ENCODE measurements around the gene CRYGD. TPM values are rescaled to one million over a fixed set of nuclear protein-coding genes. Genes with fewer than 3 reads are reported as not detected.
"Not testable (repeated sequence)": the region's sequence is repeated elsewhere in the genome, so short reads cannot be mapped to it uniquely, and the experiment has no call there.

The CRYGD gene
- not detected for total RNA-seq

GRCh38 chr2:208124013-208124715 is at the start of gene CRYGD:
TSS of gene CRYGD (minus strand) at chr2:208124524. CDS start at chr2:208124473, 51 bp downstream.
- CTCF ChIA-PET; DNase-seq; H3K4me3 Mint-ChIP-seq; H3K9me3 Mint-ChIP-seq; intact Hi-C loops (cut with micrococcal nuclease); H3K4me1 Mint-ChIP-seq (ENCODE audit: low read depth); H3K36me3 Mint-ChIP-seq; POLR2A ChIA-PET; H3K27ac Mint-ChIP-seq: not testable (repeated sequence)
- peaks cover 25% of the 10 kb centered on the region for H3K27me3 Mint-ChIP-seq

- H3K4me1 Mint-ChIP-seq (ENCODE audit: low read depth): no peaks in the 10 kb centered on the region
- no peaks in the 10 kb centered on the region for H3K9me3 Mint-ChIP-seq
- no peak overlapping the region for H3K4me3 Mint-ChIP-seq
- CTCF ChIA-PET: no interaction called here
- no peaks in the 10 kb centered on the region for H3K36me3 Mint-ChIP-seq
- intact Hi-C loops (cut with micrococcal nuclease): no loop called here
- POLR2A ChIA-PET: no interaction called here
- H3K27me3 Mint-ChIP-seq: peaks cover 8% of the 10 kb centered on the region
- no peak overlapping the region for H3K27ac Mint-ChIP-seq
- no peak for DNase-seq
Observed at GRCh38 chr2:208172125-208172524, 47.8 kb upstream of the CRYGD start.

GRCh38 chr2:208164951-208165755 is 40.8 kb upstream of the CRYGD start:
- no peaks in the 10 kb centered on the region for H3K9me3 Mint-ChIP-seq
- no peak overlapping the region for H3K27ac Mint-ChIP-seq
- H3K36me3 Mint-ChIP-seq: no peaks in the 10 kb centered on the region
- H3K27me3 Mint-ChIP-seq: peaks cover 11% of the 10 kb centered on the region
- CTCF ChIA-PET: interaction anchor here (0.6 to 2.4 kb wide), 2 partner anchors 10 to 824 kb away, joined by 3 to 10 read pairs; no protein-coding TSS in a partner anchor
- no peak for DNase-seq
- POLR2A ChIA-PET: no interaction called here
- intact Hi-C loops (cut with micrococcal nuclease): no loop called here
- H3K4me3 Mint-ChIP-seq: no peak overlapping the region
- no peaks in the 10 kb centered on the region for H3K4me1 Mint-ChIP-seq (ENCODE audit: low read depth)

- no peak for DNase-seq
- no peak within 1 kb of the TSS for H3K27ac Mint-ChIP-seq
- H3K9me3 Mint-ChIP-seq: no peaks in the 10 kb centered on the region
- H3K27me3 Mint-ChIP-seq: peaks cover 11% of the 10 kb centered on the region
- ChIA-PET POLR2A (no interaction called here), CTCF (interaction anchor here (2.4 kb wide), 1 partner anchor 12 kb away, joined by 10 read pairs; no protein-coding TSS in a partner anchor)
- H3K4me1 Mint-ChIP-seq (ENCODE audit: low read depth): no peaks in the 10 kb centered on the region
- H3K36me3 Mint-ChIP-seq: no peaks in the 10 kb centered on the region
- H3K4me3 Mint-ChIP-seq: no peak within 1 kb of the TSS
- intact Hi-C loops (cut with micrococcal nuclease): no loop called here
Observed at GRCh38 chr2:208163489-208163888, 39.2 kb upstream of the CRYGD start, which contains the start of gene CRYGA. TSS of gene CRYGA (minus strand) at chr2:208163589. CDS start at chr2:208163556, 33 bp downstream.

GRCh38 chr2:208156439-208156838 is 32.1 kb upstream of the CRYGD start:
- H3K9me3 Mint-ChIP-seq: peaks cover 6% of the 10 kb centered on the region
- H3K36me3 Mint-ChIP-seq: no peaks in the 10 kb centered on the region
- no peak for DNase-seq
- H3K27ac Mint-ChIP-seq: no peak overlapping the region
- peaks cover 2% of the 10 kb centered on the region for H3K27me3 Mint-ChIP-seq
- ChIA-PET CTCF (interaction anchor here (1.1 to 2.0 kb wide), 2 partner anchors 8 to 19 kb away, joined by 5 read pairs; no protein-coding TSS in a partner anchor), POLR2A (no interaction called here)
- intact Hi-C loops (cut with micrococcal nuclease): no loop called here
- H3K4me1 Mint-ChIP-seq (ENCODE audit: low read depth): no peaks in the 10 kb centered on the region
- H3K4me3 Mint-ChIP-seq: no peak overlapping the region

GRCh38 chr2:208153156-208153555 is 28.8 kb upstream of the CRYGD start:
- peaks cover 11% of the 10 kb centered on the region for H3K9me3 Mint-ChIP-seq
- no peak overlapping the region for H3K4me3 Mint-ChIP-seq
- no peaks in the 10 kb centered on the region for H3K36me3 Mint-ChIP-seq
- intact Hi-C loops (cut with micrococcal nuclease): no loop called here
- no peak for DNase-seq
- H3K4me1 Mint-ChIP-seq (ENCODE audit: low read depth): no peaks in the 10 kb centered on the region
- no peak overlapping the region for H3K27ac Mint-ChIP-seq
- ChIA-PET CTCF (interaction anchor here (1.3 kb wide), 1 partner anchor 23 kb away, joined by 4 read pairs; no protein-coding TSS in a partner anchor), POLR2A (no interaction called here)
- H3K27me3 Mint-ChIP-seq: peaks cover 5% of the 10 kb centered on the region

GRCh38 chr2:208150956-208151355 is 26.6 kb upstream of the CRYGD start:
- no peaks in the 10 kb centered on the region for H3K4me1 Mint-ChIP-seq (ENCODE audit: low read depth)
- POLR2A ChIA-PET: no interaction called here
- H3K4me3 Mint-ChIP-seq: no peak overlapping the region
- no peaks in the 10 kb centered on the region for H3K36me3 Mint-ChIP-seq
- no peak for DNase-seq
- CTCF ChIA-PET: no interaction called here
- peaks cover 11% of the 10 kb centered on the region for H3K9me3 Mint-ChIP-seq
- H3K27ac Mint-ChIP-seq: no peak overlapping the region
- H3K27me3 Mint-ChIP-seq: peaks cover 5% of the 10 kb centered on the region
- intact Hi-C loops (cut with micrococcal nuclease): no loop called here

- intact Hi-C loops (cut with micrococcal nuclease): no loop called here
- H3K36me3 Mint-ChIP-seq: no peaks in the 10 kb centered on the region
- peaks cover 5% of the 10 kb centered on the region for H3K27me3 Mint-ChIP-seq
- no peak overlapping the region for H3K4me3 Mint-ChIP-seq
- no peaks in the 10 kb centered on the region for H3K4me1 Mint-ChIP-seq (ENCODE audit: low read depth)
- peaks cover 11% of the 10 kb centered on the region for H3K9me3 Mint-ChIP-seq
- CTCF ChIA-PET: interaction anchor here (0.8 kb wide), 1 partner anchor 26 kb away, joined by 4 read pairs; no protein-coding TSS in a partner anchor
- DNase-seq: no peak
- POLR2A ChIA-PET: no interaction called here
- H3K27ac Mint-ChIP-seq: no peak overlapping the region
Observed at GRCh38 chr2:208150094-208150493, 25.8 kb upstream of the CRYGD start.

- ChIA-PET CTCF (no interaction called here), POLR2A (no interaction called here)
- H3K9me3 Mint-ChIP-seq: peaks cover 11% of the 10 kb centered on the region
- H3K36me3 Mint-ChIP-seq: no peaks in the 10 kb centered on the region
- H3K27me3 Mint-ChIP-seq: peaks cover 5% of the 10 kb centered on the region
- no peaks in the 10 kb centered on the region for H3K4me1 Mint-ChIP-seq (ENCODE audit: low read depth)
- H3K4me3 Mint-ChIP-seq: no peak overlapping the region
- intact Hi-C loops (cut with micrococcal nuclease): no loop called here
- DNase-seq: no peak
- H3K27ac Mint-ChIP-seq: no peak overlapping the region
Observed at GRCh38 chr2:208148803-208149202, 24.5 kb upstream of the CRYGD start.

- Mint-ChIP-seq H3K4me3 (no peak overlapping the region), H3K4me1 (ENCODE audit: low read depth) (no peaks in the 10 kb centered on the region), H3K27ac (no peak overlapping the region), H3K27me3 (peaks cover 5% of the 10 kb centered on the region), H3K36me3 (no peaks in the 10 kb centered on the region), H3K9me3 (peaks cover 11% of the 10 kb centered on the region)
- CTCF ChIA-PET: interaction anchor here (0.8 kb wide), 1 partner anchor 9 kb away, joined by 5 read pairs; no protein-coding TSS in a partner anchor
- no peak for DNase-seq
- POLR2A ChIA-PET: no interaction called here
- intact Hi-C loops (cut with micrococcal nuclease): no loop called here
Observed at GRCh38 chr2:208147759-208148158, 23.4 kb upstream of the CRYGD start.

- intact Hi-C loops (cut with micrococcal nuclease): no loop called here
- Mint-ChIP-seq H3K4me1 (ENCODE audit: low read depth) (no peaks in the 10 kb centered on the region), H3K27me3 (peaks cover 5% of the 10 kb centered on the region), H3K27ac (no peak overlapping the region), H3K9me3 (peaks cover 11% of the 10 kb centered on the region), H3K4me3 (no peak overlapping the region), H3K36me3 (no peaks in the 10 kb centered on the region)
- POLR2A ChIA-PET: no interaction called here
- CTCF ChIA-PET: no interaction called here
- DNase-seq: no peak
Observed at GRCh38 chr2:208147008-208147407, 22.7 kb upstream of the CRYGD start.

GRCh38 chr2:208146006-208146405 is 21.7 kb upstream of the CRYGD start, which contains the start of gene CRYGB:
TSS of gene CRYGB (minus strand) at chr2:208146158. CDS start at chr2:208146120, 38 bp downstream.
- Mint-ChIP-seq H3K27ac (no peak within 1 kb of the TSS), H3K9me3 (peaks cover 2% of the 10 kb centered on the region), H3K27me3 (peaks cover 3% of the 10 kb centered on the region), H3K4me3 (no peak within 1 kb of the TSS), H3K4me1 (ENCODE audit: low read depth) (no peaks in the 10 kb centered on the region), H3K36me3 (no peaks in the 10 kb centered on the region)
- POLR2A ChIA-PET: no interaction called here
- CTCF ChIA-PET: no interaction called here
- DNase-seq: no peak
- intact Hi-C loops (cut with micrococcal nuclease): no loop called here
